Ishikawa (cell line): Measurements from ENCODE around the gene AVL9.

Experiments
- CEBPB ChIP-seq: IDR thresholded peaks from 2 replicates; pipeline ENCODE4 v1.6.1; 2012
- CREB1 ChIP-seq: IDR thresholded peaks from 2 replicates; pipeline ENCODE4 v1.6.1; 2012; ENCODE audit warnings: low read depth
- EGR1 ChIP-seq: IDR thresholded peaks from 2 replicates; pipeline ENCODE4 v1.6.1; 2012
- EP300 ChIP-seq: IDR thresholded peaks from 2 replicates; pipeline ENCODE4 v1.6.1; 2012; ENCODE audit warnings: borderline replicate concordance
- FOXM1 ChIP-seq: IDR thresholded peaks from 2 replicates; pipeline ENCODE4 v1.6.1; 2012; ENCODE audit warnings: low read depth, borderline replicate concordance
- MAX ChIP-seq: IDR thresholded peaks from 2 replicates; pipeline ENCODE4 v1.6.1; 2012
- NFIC ChIP-seq: IDR thresholded peaks from 2 replicates; pipeline ENCODE4 v1.6.1; 2012
- RAD21 ChIP-seq: IDR thresholded peaks from 2 replicates; pipeline ENCODE4 v1.6.1; 2012; ENCODE audit warnings: low read depth
- REST ChIP-seq: IDR thresholded peaks from 2 replicates; pipeline ENCODE4 v1.6.1; 2012; ENCODE audit warnings: low read depth, mild to moderate bottlenecking
- TAF1 ChIP-seq: IDR thresholded peaks from 2 replicates; pipeline ENCODE4 v1.6.1; 2012; ENCODE audit warnings: low read depth, mild to moderate bottlenecking
- TCF12 ChIP-seq: IDR thresholded peaks from 2 replicates; pipeline ENCODE4 v1.6.1; 2012; ENCODE audit warnings: low read depth
- TEAD4 ChIP-seq: IDR thresholded peaks from 2 replicates; pipeline ENCODE4 v1.6.1; 2012
- USF1 ChIP-seq: IDR thresholded peaks from 2 replicates; pipeline ENCODE4 v1.6.1; 2012
- YY1 ChIP-seq: IDR thresholded peaks from 2 replicates; pipeline ENCODE4 v1.6.1; 2012; ENCODE audit warnings: low read depth
- ZBTB7A ChIP-seq: IDR thresholded peaks from 2 replicates; pipeline ENCODE4 v1.6.1; 2012; ENCODE audit warnings: low read depth

AVL9 gene

GRCh38 chr7:32616625-32617024 is 121.3 kb downstream of the AVL9 start:
- TF ChIP-seq USF1 (no peak), CEBPB (no peak), YY1 (no peak), ZBTB7A (no peak), TAF1 (no peak), TEAD4 (no peak), EP300 (no peak), NFIC (no peak), MAX (no peak), EGR1 (no peak), FOXM1 (no peak), CREB1 (no peak), RAD21 (no peak), REST (no peak), TCF12 (no peak)

GRCh38 chr7:32618470-32618869 is 123.2 kb downstream of the AVL9 start:
- TF ChIP-seq ZBTB7A (no peak), TEAD4 (no peak), CREB1 (no peak), TCF12 (no peak), MAX (no peak), RAD21 (no peak), NFIC (no peak), YY1 (no peak), EGR1 (no peak), TAF1 (no peak)

- TF ChIP-seq RAD21: no peak
- no peak for TF ChIP-seq EGR1
- TF ChIP-seq EP300: no peak
- no peak for TF ChIP-seq NFIC
- no peak for TF ChIP-seq USF1
These were observed 123.7 kb downstream of the AVL9 start for GRCh38 chr7:32618987-32619386.

- TF ChIP-seq RAD21 (no peak), ZBTB7A (no peak), TEAD4 (no peak), USF1 (no peak), FOXM1 (no peak), EP300 (no peak), CEBPB (no peak), REST (no peak), TCF12 (no peak), CREB1 (no peak), YY1 (no peak), TAF1 (no peak), NFIC (no peak), MAX (no peak), EGR1 (no peak)
These were observed 135.7 kb downstream of the AVL9 start for GRCh38 chr7:32631021-32631420.
